ENCODE data around the gene GPNMB. TPM values are rescaled to one million over a fixed set of nuclear protein-coding genes. Genes with fewer than 3 reads are reported as not detected.
A peak's percentile ranks its signal among the peaks of the same experiment; 100 is the strongest.

GPNMB gene
- total and polyA plus RNA-seq, 2 of the 13 experiments (the other 11 are each of a cell fraction or from before 2014, with no cell fraction given): 1.1 to 1.6 TPM

DNA sequence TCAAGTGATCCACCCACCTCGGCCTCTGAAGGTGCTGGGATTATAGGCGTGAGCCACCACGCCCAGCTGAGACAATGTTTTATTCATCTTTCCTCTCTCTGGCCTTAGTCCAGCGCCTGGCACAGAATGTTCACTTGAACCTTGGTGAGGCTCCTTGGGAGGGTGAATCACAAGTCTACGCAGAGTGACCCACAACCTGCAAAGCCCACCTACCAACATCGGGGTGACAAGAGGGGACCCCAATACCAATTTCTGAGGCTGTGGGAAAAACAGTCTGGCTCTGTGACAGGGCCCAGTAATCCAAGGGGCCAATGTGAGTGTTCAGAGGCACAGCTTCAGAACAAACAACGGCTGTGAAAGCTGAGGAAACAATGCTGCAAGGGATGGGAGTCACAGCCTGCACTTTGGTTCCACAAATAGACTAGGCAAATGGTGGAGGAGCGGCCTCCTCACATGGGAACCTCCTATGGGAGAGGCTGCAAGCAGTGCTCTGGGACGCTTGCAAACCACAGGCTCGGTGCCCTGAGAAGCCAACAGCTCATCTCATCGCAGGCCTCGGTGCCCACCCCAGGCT, 47.0 kb downstream of the GPNMB start (continued):
- TF ChIP-seq SAP130 (CRISPR knock-in tag; IDR thresholded peaks at IDR 0.05; ENCODE audit: low read depth) (peak; percentile 90), ZNF251 (CRISPR knock-in tag; IDR thresholded peaks at IDR 0.05) (no peak), KLF16 (CRISPR knock-in tag; IDR thresholded peaks at IDR 0.05) (peak in 1 of 2 experiments; percentile 31; a peak in 1 of 4 replicates), ATF2 (CRISPR knock-in tag; IDR thresholded peaks at IDR 0.05) (peak; percentile 64; the same call in 1 of the 2 replicates), BCL6 (CRISPR knock-in tag; IDR thresholded peaks at IDR 0.05) (peak; percentile 65), MIXL1 (CRISPR knock-in tag; IDR thresholded peaks at IDR 0.05) (0 out of 2 replicates have a peak, but pooled peaks have one; percentile 35), FIP1L1 (IDR thresholded peaks at IDR 0.05; ENCODE audit: borderline replicate concordance, insufficient read depth, low read depth, low read length) (0 out of 2 replicates have a peak, but pooled peaks have one; percentile 49), FOXK2 (IDR thresholded peaks at IDR 0.05) (no peak), ZNF44 (CRISPR knock-in tag; IDR thresholded peaks at IDR 0.05) (no peak; the same call in 1 of the 2 replicates), CEBPG (CRISPR knock-in tag; IDR thresholded peaks at IDR 0.05) (peak; percentile 83)
- TF ChIP-seq, protein P1, sequence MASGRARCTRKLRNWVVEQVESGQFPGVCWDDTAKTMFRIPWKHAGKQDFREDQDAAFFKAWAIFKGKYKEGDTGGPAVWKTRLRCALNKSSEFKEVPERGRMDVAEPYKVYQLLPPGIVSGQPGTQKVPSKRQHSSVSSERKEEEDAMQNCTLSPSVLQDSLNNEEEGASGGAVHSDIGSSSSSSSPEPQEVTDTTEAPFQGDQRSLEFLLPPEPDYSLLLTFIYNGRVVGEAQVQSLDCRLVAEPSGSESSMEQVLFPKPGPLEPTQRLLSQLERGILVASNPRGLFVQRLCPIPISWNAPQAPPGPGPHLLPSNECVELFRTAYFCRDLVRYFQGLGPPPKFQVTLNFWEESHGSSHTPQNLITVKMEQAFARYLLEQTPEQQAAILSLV (CRISPR knock-in tag; IDR thresholded peaks at IDR 0.05; ENCODE audit: borderline replicate concordance): 0 out of 2 replicates have a peak, but pooled peaks have one; percentile 12
- TF ChIP-seq, protein P2, sequence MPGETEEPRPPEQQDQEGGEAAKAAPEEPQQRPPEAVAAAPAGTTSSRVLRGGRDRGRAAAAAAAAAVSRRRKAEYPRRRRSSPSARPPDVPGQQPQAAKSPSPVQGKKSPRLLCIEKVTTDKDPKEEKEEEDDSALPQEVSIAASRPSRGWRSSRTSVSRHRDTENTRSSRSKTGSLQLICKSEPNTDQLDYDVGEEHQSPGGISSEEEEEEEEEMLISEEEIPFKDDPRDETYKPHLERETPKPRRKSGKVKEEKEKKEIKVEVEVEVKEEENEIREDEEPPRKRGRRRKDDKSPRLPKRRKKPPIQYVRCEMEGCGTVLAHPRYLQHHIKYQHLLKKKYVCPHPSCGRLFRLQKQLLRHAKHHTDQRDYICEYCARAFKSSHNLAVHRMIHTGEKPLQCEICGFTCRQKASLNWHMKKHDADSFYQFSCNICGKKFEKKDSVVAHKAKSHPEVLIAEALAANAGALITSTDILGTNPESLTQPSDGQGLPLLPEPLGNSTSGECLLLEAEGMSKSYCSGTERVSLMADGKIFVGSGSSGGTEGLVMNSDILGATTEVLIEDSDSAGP (CRISPR knock-in tag; IDR thresholded peaks at IDR 0.05; ENCODE audit: borderline replicate concordance): peak; percentile 69; the same call in 1 of the 2 replicates
- TF ChIP-seq, protein P3, sequence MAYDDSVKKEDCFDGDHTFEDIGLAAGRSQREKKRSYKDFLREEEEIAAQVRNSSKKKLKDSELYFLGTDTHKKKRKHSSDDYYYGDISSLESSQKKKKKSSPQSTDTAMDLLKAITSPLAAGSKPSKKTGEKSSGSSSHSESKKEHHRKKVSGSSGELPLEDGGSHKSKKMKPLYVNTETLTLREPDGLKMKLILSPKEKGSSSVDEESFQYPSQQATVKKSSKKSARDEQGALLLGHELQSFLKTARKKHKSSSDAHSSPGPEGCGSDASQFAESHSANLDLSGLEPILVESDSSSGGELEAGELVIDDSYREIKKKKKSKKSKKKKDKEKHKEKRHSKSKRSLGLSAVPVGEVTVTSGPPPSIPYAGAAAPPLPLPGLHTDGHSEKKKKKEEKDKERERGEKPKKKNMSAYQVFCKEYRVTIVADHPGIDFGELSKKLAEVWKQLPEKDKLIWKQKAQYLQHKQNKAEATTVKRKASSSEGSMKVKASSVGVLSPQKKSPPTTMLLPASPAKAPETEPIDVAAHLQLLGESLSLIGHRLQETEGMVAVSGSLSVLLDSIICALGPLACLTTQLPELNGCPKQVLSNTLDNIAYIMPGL (CRISPR knock-in tag; IDR thresholded peaks at IDR 0.05; ENCODE audit: borderline replicate concordance in 1 of 2, low read depth in 1 of 2): peak in 1 of 2 experiments; percentile 19; a peak in 1 of 4 replicates
- TF ChIP-seq, protein P4, sequence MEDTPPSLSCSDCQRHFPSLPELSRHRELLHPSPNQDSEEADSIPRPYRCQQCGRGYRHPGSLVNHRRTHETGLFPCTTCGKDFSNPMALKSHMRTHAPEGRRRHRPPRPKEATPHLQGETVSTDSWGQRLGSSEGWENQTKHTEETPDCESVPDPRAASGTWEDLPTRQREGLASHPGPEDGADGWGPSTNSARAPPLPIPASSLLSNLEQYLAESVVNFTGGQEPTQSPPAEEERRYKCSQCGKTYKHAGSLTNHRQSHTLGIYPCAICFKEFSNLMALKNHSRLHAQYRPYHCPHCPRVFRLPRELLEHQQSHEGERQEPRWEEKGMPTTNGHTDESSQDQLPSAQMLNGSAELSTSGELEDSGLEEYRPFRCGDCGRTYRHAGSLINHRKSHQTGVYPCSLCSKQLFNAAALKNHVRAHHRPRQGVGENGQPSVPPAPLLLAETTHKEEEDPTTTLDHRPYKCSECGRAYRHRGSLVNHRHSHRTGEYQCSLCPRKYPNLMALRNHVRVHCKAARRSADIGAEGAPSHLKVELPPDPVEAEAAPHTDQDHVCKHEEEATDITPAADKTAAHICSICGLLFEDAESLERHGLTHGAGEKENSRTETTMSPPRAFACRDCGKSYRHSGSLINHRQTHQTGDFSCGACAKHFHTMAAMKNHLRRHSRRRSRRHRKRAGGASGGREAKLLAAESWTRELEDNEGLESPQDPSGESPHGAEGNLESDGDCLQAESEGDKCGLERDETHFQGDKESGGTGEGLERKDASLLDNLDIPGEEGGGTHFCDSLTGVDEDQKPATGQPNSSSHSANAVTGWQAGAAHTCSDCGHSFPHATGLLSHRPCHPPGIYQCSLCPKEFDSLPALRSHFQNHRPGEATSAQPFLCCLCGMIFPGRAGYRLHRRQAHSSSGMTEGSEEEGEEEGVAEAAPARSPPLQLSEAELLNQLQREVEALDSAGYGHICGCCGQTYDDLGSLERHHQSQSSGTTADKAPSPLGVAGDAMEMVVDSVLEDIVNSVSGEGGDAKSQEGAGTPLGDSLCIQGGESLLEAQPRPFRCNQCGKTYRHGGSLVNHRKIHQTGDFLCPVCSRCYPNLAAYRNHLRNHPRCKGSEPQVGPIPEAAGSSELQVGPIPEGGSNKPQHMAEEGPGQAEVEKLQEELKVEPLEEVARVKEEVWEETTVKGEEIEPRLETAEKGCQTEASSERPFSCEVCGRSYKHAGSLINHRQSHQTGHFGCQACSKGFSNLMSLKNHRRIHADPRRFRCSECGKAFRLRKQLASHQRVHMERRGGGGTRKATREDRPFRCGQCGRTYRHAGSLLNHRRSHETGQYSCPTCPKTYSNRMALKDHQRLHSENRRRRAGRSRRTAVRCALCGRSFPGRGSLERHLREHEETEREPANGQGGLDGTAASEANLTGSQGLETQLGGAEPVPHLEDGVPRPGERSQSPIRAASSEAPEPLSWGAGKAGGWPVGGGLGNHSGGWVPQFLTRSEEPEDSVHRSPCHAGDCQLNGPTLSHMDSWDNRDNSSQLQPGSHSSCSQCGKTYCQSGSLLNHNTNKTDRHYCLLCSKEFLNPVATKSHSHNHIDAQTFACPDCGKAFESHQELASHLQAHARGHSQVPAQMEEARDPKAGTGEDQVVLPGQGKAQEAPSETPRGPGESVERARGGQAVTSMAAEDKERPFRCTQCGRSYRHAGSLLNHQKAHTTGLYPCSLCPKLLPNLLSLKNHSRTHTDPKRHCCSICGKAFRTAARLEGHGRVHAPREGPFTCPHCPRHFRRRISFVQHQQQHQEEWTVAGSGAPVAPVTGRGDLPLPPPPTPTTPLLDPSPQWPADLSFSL (CRISPR knock-in tag; IDR thresholded peaks at IDR 0.05): peak; percentile 17; the same call in 1 of the 2 replicates

All from HepG2 (cell line).